ENCODE results near the gene FGF8.
A peak's percentile ranks its signal among the peaks of the same experiment; 100 is the strongest.
"Not testable (repeated sequence)": the region's sequence is repeated elsewhere in the genome, so short reads cannot be mapped to it uniquely, and the experiment has no call there.

The FGF8 gene

GRCh38 chr10:101775273-101776160 lies at the start of gene FGF8:
FGF8 (minus strand) TSS chr10:101776114; CDS start chr10:101775900, 214 bp downstream.
- no peak for DNase-seq

DNA sequence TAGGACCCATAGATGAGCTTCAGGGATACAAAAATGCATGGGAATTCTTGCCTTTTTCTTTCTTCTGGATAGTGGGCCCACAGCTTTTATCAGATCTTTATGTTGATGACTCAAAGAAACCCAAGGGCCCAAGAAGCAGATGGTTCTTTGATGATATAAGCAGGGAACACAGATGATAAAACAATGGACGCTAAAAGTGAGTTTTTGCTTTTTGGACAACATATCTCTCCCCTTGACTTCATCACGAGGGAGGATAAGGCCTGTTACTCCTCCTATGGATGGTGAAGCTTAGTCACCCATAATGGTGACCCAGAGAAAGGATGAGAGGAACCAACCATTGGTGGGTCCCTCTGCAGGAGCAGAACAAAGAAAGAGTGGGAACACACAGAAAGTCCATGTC lies 48.8 kb upstream of the FGF8 start:
- DNase-seq: no peak

GRCh38 chr10:101818872-101819633 lies 43.1 kb upstream of the FGF8 start:
- peak; percentile 62 to 68 for DNase-seq

DNA sequence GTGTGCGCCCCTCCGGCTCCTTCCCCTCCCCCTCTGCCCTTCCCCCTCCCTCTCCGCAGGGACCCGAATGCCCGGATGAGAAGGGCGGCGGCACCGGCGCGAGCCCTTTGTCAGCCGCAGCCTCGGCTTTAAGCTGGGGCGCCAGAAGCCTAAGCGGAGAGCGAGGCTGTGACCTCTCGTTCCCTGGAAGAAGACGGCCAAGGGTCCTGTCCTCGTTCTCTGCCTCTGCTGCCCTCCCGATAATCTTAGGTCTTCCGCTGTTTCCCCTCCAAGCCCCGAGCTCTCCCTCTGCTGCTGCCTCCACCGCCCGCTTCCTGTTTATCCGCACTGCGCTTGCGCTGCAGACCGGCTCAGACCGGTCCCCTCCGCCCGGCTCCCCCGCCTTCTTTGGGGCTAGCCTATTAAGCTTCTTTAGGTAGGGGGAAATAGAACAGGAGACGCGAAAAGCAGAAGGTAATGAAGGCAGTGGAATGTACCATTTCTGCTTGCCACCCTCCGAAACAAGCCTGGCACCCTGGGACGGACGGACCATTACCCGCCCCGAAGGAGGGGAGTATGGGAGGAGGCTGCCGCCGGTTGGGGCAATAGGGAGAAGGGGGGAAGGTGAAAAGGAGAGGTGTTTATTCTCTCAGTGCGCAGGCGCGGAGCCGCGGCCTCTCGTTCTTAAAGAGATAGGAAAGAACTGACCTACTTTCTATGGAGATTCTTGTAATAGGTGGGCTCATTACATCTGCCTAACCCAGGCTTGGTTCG lies 42.4 kb upstream of the FGF8 start, which contains the start of gene OGA:
OGA (minus strand) TSS at position 326 of the 753 bp plus-strand sequence. CDS start 422 bp downstream, outside the sequence.
- peak; percentile 98 to 99 for DNase-seq

GRCh38 chr10:101817337-101818118 lies 41.6 kb upstream of the FGF8 start:
- DNase-seq: peak; percentile 30 to 48

- no peak for DNase-seq
Observed at GRCh38 chr10:101816913-101817336, 41.0 kb upstream of the FGF8 start.

DNA sequence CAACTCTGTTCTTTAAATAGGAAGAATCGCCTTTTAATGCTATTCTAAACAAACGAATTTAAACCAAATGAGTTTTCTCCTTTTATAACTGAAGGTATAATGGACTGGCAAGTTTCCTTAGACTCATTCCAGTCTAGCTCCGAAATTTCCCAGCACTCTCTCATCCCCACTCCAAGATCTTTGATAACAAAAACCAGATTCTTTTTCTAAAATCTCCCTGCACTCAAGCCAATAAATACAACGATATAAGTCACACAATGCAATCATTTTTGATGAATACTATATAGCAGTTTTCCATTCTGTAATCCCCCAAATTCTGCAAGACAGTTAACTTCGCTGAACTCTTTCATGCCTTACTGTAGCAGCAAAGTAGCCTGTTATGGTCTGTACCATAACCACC lies 40.5 kb upstream of the FGF8 start:
- DNase-seq: no peak

DNA sequence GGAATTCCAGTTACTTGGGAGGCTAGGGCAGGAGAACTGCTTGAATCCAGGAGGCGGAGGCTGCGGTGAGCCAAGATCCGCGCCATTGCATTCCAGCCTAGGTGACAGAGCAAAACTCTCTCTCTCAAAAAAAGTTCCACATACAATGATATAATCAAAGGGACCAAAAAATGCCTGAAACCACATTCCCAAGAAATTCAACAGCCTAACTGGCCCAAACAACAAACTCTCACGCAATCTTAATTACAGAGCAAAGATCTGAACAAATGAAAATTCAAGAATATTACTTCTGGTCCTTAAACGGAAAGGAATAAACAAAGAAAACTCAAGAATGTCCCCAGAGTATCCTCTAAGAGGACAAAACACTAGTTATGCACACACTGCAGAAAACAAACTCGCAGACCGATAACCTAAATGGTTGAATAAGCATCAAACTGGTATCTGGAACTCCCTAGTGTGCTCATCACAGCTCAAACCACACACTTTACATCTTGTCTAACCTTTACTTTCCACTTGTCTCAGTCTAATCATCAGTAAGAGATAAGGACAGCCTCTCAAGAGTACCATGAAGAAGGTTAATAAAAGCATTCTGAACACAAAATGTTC lies 38.7 kb upstream of the FGF8 start:
- DNase-seq: no peak

DNA sequence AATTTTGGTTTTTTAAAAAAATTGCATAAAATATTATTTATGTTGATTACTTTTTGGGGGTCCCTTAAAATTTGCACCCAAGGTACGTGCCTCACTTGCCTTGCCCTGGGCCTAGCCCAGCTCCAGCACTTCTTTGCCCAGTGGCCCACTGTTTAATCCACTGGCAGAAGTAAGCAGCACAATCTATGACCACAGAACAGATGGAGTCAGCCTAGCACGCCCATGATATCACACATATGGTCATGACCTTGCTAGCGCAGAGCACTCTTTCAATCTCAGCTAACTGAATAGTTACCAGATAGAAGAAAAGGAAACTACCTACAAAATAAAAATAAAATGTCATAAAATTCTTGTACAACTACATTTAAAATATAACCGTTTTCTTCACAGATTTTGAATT lies 36.7 kb upstream of the FGF8 start:
- DNase-seq: no peak

DNA sequence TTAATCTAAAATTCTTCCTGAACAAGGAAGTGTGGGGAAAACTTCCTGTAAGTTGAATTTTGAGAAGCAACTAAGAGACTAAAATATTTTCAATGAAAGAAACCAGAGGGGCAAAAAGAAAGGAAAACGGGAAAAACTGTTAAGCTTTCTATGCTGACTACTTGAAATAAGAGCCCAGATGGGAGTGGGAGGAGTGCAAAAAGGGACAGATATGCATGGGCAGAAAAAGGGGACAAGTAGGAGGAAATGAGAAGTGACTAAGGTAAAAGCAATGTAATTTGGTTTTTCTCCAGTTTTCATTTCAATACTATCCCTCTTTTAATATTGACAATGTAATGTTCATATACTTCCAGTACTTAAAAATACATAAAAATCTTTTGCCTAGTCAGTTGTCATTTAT lies 31.2 kb upstream of the FGF8 start:
- DNase-seq: no peak

- DNase-seq: no peak
Observed at GRCh38 chr10:101803511-101803910, 27.6 kb upstream of the FGF8 start.

DNA sequence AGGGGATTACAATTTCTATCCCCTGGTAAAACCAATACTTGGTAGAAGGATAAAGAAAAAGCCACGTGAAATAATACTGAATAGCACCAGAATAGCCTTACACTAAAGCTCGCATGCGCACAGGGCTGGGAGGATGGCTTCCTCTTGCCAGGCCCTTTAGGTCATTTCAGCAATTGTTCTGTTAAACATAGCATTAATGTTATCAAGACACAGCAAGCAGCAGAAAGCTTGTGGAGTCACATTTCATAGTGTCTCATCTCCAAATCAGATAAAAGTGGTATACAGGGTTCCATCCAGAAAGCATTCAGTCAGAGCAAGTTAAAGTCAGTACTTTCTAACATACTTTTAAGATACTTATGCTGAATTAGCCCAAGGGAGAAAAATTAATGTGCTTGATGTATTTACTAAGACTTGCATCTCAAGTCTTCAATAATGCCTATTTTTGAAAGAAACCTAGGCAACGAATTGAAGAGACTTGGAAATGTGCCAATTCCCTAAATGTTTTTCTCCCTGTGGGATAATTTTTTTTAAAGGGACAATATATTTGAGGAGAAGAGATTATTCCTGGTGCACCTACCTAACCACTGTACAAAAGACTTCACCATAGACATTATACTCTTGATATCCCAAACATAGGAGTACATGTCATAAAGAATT lies 21.6 kb upstream of the FGF8 start:
- no peak for DNase-seq

GRCh38 chr10:101793526-101793925 lies 17.6 kb upstream of the FGF8 start:
- DNase-seq: no peak

DNA sequence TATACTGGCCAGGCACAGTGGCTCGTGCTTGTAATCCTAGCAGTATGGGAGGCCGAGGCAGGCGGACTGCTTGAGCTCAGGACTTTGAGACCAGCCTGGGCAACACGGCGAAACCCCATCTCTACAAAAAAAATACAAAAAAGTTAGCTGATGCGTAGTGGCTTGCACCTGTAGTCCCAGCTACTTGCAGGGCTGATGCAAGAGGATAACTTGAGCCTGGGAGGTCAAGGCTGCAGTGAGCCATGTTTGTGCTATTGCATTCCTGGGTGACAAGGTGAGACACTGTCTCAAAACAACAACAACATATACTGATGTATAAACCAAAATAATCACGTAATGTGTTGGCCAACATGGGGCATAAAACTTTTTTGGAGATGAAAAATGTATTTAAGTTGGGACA lies 13.8 kb upstream of the FGF8 start:
- DNase-seq: no peak

DNA sequence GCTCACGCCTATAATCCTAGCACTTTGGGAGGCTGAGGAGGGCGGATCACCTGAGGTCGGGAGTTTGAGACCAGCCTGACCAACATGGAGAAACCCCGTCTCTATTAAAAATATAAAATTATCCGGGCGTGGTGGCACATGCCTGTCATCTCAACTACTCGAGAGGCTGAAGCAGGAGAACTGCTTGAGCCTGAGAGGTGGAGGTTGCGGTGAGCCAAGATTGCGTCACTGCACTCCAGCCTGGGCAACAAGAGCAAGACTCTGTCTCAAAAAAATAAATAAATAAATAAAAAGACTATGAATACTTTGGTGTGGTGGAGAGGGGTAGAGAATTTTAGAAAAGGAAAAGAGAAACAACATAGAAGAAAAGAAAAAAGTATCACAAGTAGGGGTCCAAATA lies 13.3 kb upstream of the FGF8 start:
- DNase-seq: not testable (repeated sequence)

GRCh38 chr10:101785801-101786200 lies 9.9 kb upstream of the FGF8 start:
- DNase-seq: no peak

DNA sequence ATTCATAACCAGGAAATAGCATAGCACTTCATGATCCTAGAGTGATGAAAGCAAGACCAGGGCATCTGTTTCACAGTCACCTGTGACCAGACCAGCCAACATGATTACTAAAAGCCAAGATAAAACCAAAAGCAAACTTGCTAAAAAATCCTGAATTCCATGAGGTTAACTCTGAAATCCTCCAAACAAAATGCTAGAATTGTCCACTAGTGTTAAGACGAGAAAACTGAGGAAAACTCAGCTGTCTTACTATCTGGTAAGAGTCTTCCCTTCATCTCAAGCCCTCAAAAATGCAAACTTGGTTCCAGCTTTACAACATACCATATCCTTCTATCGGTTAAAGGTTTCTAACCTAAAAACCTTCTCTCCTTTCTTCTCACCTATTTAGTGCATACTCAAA lies 8.6 kb upstream of the FGF8 start:
- no peak for DNase-seq

- DNase-seq: no peak
Observed at GRCh38 chr10:101783736-101784118, 7.8 kb upstream of the FGF8 start.

DNA sequence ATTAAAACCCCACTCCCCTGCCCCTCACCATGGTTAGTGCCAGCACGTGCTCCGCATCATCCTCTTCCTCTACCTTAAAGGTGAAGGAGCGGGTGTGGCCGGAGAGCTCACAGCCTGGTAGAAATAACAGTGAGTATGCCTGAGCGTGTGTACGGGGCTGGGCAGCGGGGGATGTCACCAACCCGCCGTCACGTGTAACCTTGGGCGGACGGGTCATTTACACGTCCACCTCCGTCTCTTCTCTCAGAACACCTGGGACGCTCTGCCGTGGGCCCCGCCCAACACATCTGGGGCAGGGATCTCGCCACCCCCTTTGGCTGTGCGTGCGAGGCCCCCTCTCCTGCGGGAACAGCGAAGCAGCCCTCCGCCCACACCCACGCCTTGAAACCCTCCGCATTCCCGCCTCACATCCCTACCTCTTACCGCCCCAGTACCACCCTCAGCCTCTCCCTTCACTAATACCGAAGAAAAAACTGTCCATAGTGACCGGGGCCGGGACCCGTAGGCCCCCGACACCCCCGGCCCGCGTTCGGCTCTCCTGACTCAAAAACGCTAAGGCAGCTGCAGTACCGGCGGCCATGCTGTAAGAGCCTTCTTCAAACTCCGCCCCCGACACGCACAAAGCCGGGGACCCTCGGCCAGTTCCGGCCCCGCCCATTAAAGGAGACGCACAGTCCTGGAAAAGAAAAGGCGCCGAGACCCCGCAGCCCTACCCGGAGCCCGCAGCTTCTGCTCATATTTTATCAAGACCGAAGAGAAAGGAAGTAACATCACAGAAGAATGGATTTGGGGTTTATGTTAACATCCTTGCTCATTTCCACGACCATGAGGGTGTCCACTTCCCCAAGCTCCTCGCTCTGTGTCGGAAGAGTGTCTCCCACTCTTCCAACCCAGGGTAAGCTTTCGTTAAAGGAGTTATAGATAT lies 7.2 kb upstream of the FGF8 start, which contains the start of gene NPM3:
NPM3 (minus strand) TSS at position 636 of the 925 bp plus-strand sequence; CDS start at position 580, 56 bp downstream.
- peak; percentile 65 to 73 for DNase-seq
